HG03135 (cell line): ENCODE measurements around the gene KLHL6.
A peak's percentile ranks its signal among the peaks of the same experiment; 100 is the strongest.
"Not testable (repeated sequence)": the region's sequence is repeated elsewhere in the genome, so short reads cannot be mapped to it uniquely, and the experiment has no call there.

ENCODE experiments used
- ATAC-seq: cut with Tn5 transposase; IDR thresholded peaks from one replicate; pipeline ENCODE4 v1.9.1; 2021; ENCODE audit warnings: mild to moderate bottlenecking, moderate library complexity; ENCODE audit not compliant: unreplicated experiment

Gene KLHL6

DNA sequence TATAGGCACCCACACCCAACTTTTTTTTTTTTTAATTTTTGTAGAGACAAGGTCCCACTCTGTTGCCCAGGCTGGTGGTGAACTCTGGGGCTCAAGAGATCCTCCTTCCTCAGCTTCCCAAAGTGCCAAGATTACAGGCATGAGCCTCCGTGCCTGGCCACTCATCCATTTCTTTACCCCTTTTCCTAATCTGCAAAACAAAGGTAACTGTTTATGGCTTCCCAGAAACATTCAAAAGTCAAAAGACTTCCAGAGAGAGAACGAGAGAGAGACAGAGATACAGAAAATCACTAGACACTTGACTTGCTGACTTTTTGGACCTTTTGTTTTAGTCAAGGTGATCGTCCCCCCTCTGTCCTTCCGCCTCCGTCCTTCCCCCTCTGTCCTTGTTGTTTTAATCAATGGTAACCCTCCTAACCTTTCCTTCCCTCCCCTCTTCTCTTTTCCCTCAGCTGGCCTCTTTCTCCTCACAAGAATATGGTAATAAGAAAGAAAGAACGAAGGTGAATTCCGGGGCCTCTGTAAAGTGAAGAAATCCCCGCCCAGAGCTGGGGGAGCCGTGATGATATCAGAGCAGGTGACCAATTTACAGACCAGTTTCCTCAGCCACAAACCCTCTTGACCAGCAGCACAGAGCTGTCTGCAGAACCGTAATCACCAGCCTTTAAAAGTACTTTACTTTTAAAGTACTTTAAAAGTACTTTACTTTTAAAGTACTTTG, 21.9 kb downstream of the KLHL6 start:
- no peak for ATAC-seq

- no peak for ATAC-seq
Measured at GRCh38 chr3:183532620-183533411, 22.7 kb downstream of the KLHL6 start.

DNA sequence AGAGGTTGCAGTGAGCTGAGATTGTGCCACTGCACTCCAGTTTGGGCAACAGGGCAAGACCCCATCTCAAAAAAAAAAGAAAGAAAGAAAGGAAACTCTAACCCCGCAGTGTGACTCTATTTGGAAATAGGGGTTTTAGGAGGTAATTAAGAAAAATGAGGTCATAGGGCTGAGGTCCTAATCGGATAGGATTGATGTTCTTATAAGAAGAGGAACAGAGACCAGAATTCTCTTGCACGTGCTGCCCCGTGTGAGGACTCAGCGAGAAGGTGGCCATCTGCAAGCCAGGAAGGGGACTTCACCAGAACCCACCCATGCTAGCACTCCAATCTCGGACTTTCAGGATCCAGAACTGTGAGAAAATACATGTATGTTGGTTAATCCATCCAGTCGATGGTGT, 25.8 kb downstream of the KLHL6 start:
- no peak for ATAC-seq

GRCh38 chr3:183529185-183529584, 26.3 kb downstream of the KLHL6 start:
- ATAC-seq: no peak

GRCh38 chr3:183528758-183529157, 26.7 kb downstream of the KLHL6 start:
- ATAC-seq: not testable (repeated sequence)

GRCh38 chr3:183527428-183528379, 27.8 kb downstream of the KLHL6 start:
- peak; percentile 73 for ATAC-seq

DNA sequence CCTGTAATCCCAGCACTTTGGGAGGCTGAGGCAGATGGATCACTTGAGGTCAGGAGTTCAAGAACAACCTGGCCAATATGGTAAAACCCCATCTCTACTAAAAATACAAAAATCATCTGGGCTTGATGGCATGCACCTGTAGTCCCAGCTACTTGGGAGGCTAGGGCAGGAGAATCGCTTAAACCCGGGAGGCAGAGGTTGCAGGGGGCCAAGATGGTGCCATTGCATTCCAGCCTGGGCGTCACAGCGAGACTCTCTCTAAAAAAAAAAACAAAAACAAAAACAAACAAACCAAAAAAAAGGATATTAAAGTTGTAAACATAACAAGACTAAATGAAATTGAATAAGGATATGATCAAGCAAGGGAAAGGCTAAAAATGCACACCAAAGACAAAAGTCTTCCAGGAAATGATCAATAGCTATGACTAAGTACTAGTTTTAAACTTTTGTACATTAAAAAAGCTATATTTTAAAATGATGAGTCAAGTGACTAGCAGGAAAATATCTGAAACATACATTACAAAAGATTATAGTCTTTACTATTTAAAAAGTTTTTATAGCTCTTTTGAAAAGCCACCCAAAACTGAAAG, 28.6 kb downstream of the KLHL6 start:
- ATAC-seq: peak; percentile 10

GRCh38 chr3:183524476-183524875, 31.0 kb downstream of the KLHL6 start:
- no peak for ATAC-seq

GRCh38 chr3:183520741-183521556, 34.6 kb downstream of the KLHL6 start:
- ATAC-seq: not testable (repeated sequence)

GRCh38 chr3:183520295-183520694, 35.2 kb downstream of the KLHL6 start:
- not testable (repeated sequence) for ATAC-seq

DNA sequence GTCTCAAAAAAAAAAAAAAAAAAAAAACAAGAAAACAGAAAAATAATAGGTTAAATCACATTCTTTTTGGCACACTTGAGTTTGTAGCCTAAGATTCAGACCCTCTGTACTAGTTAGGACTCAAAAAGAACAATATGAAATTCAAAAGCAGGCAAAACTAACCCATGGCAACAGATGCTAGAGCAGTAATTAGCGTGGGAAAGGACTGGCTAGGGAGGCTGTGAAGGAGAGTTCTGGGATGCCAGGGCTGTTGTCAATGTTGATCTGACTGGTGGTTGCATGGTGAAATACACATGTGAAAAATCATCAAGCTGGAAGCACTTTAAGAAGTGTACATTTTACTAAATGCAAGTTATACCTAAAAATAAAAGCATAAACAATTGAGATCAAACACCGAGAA, 35.6 kb downstream of the KLHL6 start:
- ATAC-seq: no peak

DNA sequence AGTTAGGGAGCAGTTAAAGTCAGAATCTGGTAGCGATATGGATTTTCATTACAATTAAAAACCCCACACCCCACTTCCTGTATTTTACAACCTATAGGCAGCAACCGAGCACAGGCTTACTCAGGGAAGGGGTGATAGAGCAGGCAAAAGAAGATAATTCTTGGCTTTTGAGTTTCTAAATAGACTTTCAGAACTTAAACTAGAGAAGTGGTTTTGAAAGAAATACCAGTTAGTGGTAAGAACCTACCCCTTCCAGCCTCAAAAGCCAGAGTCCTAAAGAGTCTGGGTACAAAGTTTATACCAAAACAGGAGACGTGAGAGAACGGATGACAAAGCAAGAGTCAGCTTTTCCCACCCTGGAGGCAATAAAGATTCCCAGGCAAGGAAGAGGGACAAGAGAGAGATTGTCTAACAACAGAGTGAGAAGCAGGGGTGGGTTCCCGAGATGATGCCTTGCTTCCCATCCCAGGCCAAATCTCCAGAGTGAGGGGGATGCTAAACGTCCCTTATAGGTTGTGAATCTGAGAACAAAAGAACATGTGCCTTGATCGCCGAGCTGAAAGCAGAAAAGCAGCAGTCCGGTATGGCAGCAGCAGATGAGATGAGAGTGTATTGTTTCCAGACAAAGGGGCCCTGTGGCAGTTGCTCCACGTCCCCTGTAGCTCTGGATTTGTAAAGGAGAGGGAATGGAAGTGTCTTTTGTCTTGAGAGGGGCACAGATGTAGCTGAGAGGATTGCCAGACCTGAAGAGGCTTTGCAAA, 36.8 kb downstream of the KLHL6 start:
- ATAC-seq: no peak

- no peak for ATAC-seq
Measured at GRCh38 chr3:183517607-183518006, 37.9 kb downstream of the KLHL6 start.

DNA sequence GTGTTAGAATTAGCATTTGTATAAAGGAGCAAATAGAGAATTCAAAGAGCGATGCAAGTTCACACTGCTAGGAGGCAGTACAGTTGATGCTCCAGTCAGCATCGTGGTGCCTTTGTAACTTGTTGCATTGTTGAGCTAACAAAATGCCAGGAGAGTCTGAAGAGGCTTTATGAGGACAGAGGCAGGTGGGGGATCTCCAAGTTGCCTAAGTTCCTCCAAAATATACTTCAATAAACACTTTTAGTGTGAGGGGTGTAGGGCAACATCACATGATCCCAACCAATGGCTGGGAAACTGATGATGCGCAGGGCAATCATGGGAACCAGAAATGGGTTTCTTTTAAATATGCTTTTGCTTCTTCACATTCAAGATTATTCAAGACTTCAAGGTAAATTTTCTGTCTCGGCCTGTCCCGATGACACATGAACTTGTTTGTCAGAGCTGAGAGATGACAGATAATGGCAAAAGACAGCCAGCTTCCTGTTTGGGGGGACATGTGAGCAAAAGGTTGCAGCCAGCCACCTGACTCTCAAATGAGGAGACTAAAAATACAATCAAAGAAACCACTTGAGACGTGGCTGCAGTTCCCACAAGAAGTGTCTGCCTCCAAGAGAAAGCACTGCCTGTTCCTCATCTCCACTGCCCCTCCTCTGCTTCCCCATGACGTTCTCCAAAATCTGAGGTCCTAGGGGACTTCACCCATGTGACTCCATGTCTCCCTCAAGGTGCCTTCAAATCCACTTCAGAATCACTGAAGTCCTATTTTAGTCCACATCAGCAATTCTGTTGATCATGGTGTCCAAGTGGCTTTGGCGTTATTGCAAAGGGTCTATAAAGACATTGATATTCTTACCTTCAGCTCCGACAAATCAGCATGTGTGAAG, 39.3 kb downstream of the KLHL6 start:
- peak; percentile 69 for ATAC-seq

- ATAC-seq: no peak
Measured at GRCh38 chr3:183514021-183514420, 41.5 kb downstream of the KLHL6 start.

DNA sequence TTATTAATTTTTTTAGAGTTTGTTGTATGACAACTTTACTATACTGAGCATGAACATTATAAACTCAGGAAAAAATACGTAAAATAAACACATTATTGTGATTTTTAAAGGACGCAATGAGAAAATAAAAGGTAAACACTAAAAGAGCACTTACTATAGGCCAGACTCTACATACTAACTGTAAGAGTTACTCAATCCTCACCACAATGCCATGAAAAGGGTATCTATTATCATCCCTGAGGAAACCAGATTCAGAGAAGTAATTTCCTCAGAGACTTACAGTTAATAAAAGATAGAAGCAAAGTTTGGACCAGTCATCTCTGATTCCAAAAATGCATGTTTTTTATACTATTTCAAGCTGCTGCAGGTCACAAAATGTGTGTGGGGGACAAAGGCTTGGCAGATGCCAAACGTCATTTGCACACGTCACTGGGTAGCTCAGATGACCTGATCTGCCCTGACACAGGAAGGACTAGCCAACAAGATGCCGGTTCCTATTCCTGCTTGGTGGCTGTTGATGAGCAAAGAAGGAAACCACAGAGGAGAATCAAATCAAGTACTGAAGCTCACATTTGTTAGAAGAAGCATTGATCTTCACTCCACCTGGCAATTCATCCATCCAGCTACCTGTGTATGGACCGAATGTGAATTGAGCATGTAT, 42.3 kb downstream of the KLHL6 start:
- no peak for ATAC-seq

- ATAC-seq: not testable (repeated sequence)
Measured at GRCh38 chr3:183511286-183512131, 44.0 kb downstream of the KLHL6 start.
